CD8-positive, alpha-beta memory T cell (primary cell): Measurements from ENCODE around the gene IL17C. TPM values are rescaled to one million over a fixed set of nuclear protein-coding genes. Genes with fewer than 3 reads are reported as not detected.

Experiments used
- CTCF ChIA-PET: fragments of 350-600 bp; sonication (Branson Sonifier 250); formaldehyde crosslinking; loops from one replicate; lab custom pipeline; 2021; ENCODE audit warnings: antibody characterized with exemption; lab: Charles Lee
- POLR2A ChIA-PET: fragments of 350-600 bp; sonication (Branson Sonifier 250); formaldehyde crosslinking; loops from one replicate; lab custom pipeline; 2021; ENCODE audit warnings: antibody characterized with exemption; lab: Charles Lee
- DNase-seq, 5 donors: peaks; one replicate each; pipeline versions ENCODE4 v3.0.0 to v3.0.0-alpha.2; 2020 to 2022; ENCODE audit warnings: mixed read lengths in 1 of 5
- H3K27ac ChIP-seq: one replicate; pipeline ENCODE4 v1.7.0; 2013; ENCODE audit warnings: low read depth, mild to moderate bottlenecking, low read length, moderate library complexity
- H3K27me3 ChIP-seq: 2 replicates; pipeline ENCODE4 v1.7.0; 2013; ENCODE audit warnings: low read length, mild to moderate bottlenecking; ENCODE audit not compliant: insufficient read depth, poor library complexity, severe bottlenecking
- H3K36me3 ChIP-seq: 2 replicates; pipeline ENCODE4 v1.7.0; 2013; ENCODE audit warnings: mild to moderate bottlenecking, low read length, moderate library complexity; ENCODE audit not compliant: insufficient read depth
- H3K4me1 ChIP-seq: 2 replicates; pipeline ENCODE4 v1.7.0; 2013; ENCODE audit warnings: mild to moderate bottlenecking, low read length, moderate library complexity; ENCODE audit not compliant: insufficient read depth
- H3K4me3 ChIP-seq: 2 replicates; pipeline ENCODE4 v1.7.0; 2013; ENCODE audit warnings: mild to moderate bottlenecking, low read length
- H3K9me3 ChIP-seq: 2 replicates; pipeline ENCODE4 v1.7.0; 2013; ENCODE audit warnings: mild to moderate bottlenecking, low read length
- H3K27ac Mint-ChIP-seq, 8 donors: one replicate each; pipeline ENCODE4 v1.8.0; 2020 to 2021; ENCODE audit warnings: mixed read lengths in 8 of 8, mild to moderate bottlenecking in 6 of 8, inconsistent platforms in 3 of 8, moderate library complexity in 3 of 8
- H3K27me3 Mint-ChIP-seq, 2 donors: one replicate each; pipeline ENCODE4 v1.8.0; 2020 to 2021; ENCODE audit warnings: mixed read lengths in 2 of 2, mild to moderate bottlenecking in 1 of 2, moderate library complexity in 1 of 2
- H3K36me3 Mint-ChIP-seq, 3 donors: one replicate each; pipeline ENCODE4 v1.8.0; 2020 to 2021; ENCODE audit warnings: mixed read lengths in 3 of 3, inconsistent platforms in 1 of 3, mild to moderate bottlenecking in 1 of 3
- H3K4me1 Mint-ChIP-seq, 3 donors: one replicate each; pipeline ENCODE4 v1.8.0; 2020 to 2021; ENCODE audit warnings: mixed read lengths in 3 of 3, inconsistent platforms in 1 of 3, mild to moderate bottlenecking in 1 of 3
- H3K4me3 Mint-ChIP-seq, 7 donors: one replicate each; pipeline ENCODE4 v1.8.0; 2020 to 2021; ENCODE audit warnings: mixed read lengths in 7 of 7, mild to moderate bottlenecking in 6 of 7, moderate library complexity in 4 of 7, inconsistent platforms in 2 of 7
- H3K9me3 Mint-ChIP-seq, 5 donors: one replicate each; pipeline ENCODE4 v1.8.0; 2020 to 2022; ENCODE audit warnings: mixed read lengths in 5 of 5, mild to moderate bottlenecking in 3 of 5, moderate library complexity in 2 of 5, inconsistent platforms in 1 of 5
- polyA plus RNA-seq: library from polyadenylated mRNA; unstranded; fragments of 300-500 nt; fragmentation: Illumina TruSeq; gene quantifications from one replicate; pipeline ENCODE4 v1.2.3, GENCODE V29; 2021
- total RNA-seq, 2 experiments: library from RNA; stranded (reverse); gene quantifications; one replicate each; pipeline ENCODE4 v1.2.3, GENCODE V29; 2021

Gene IL17C
- total RNA-seq (under 1 TPM in 1 of 2 experiments, not detected in 1; 0.22 TPM), polyA plus RNA-seq (not detected)

- POLR2A ChIA-PET: interaction anchor here (0.7 to 2.0 kb wide), 5 partner anchors 19 to 67 kb away, joined by 3 to 5 read pairs (median 5); no protein-coding TSS in a partner anchor
- Histone ChIP-seq H3K4me3 (no peak within 1 kb of the TSS), H3K27ac (no peak within 1 kb of the TSS), H3K4me1 (peaks cover 48% of the 10 kb centered on the region), H3K9me3 (no peaks in the 10 kb centered on the region), H3K36me3 (no peaks in the 10 kb centered on the region), H3K27me3 (no peaks in the 10 kb centered on the region)
- CTCF ChIA-PET: interaction anchor here (0.7 to 2.9 kb wide), 3 partner anchors 19 to 771 kb away, joined by 3 to 17 read pairs (median 4); no protein-coding TSS in a partner anchor
- H3K4me1 Mint-ChIP-seq: peaks cover 34 to 63% (median 39%) of the 10 kb centered on the region in 3 donors
- H3K9me3 Mint-ChIP-seq: peaks cover 0 to 6% (median 3%) of the 10 kb centered on the region in 5 donors
- H3K4me3 Mint-ChIP-seq: peak within 1 kb of the TSS in 6 of 7 donors; percentile 47 to 84 (median 66)
- peak within 1 kb of the TSS; percentile 86 to 98 (median 93) for H3K27ac Mint-ChIP-seq
- no peak for DNase-seq
- peaks cover 0 to 7% of the 10 kb centered on the region in 2 donors for H3K27me3 Mint-ChIP-seq
- H3K36me3 Mint-ChIP-seq: peaks cover 0 to 16% (median 0%) of the 10 kb centered on the region in 3 donors
Measured at GRCh38 chr16:88638323-88639230, at the start of gene IL17C. Gene IL17C, plus strand, starts transcription at chr16:88638572. Its CDS starts 70 bp downstream, at chr16:88638642.

GRCh38 chr16:88588754-88589153 is 49.6 kb upstream of the IL17C start:
- Histone ChIP-seq H3K4me1 (no peaks in the 10 kb centered on the region), H3K27ac (no peak overlapping the region), H3K36me3 (peaks cover 41% of the 10 kb centered on the region), H3K27me3 (no peaks in the 10 kb centered on the region), H3K4me3 (no peak overlapping the region), H3K9me3 (no peaks in the 10 kb centered on the region)
- POLR2A ChIA-PET: interaction anchor here (0.6 kb wide), 1 partner anchor 55 kb away, joined by 3 read pairs; no protein-coding TSS in a partner anchor
- Mint-ChIP-seq H3K4me1 (peaks cover 38 to 61% (median 49%) of the 10 kb centered on the region in 3 donors), H3K36me3 (peaks cover 0 to 75% (median 20%) of the 10 kb centered on the region in 3 donors), H3K27ac (peak overlapping the region; percentile 58 to 96 (median 70)), H3K9me3 (no peaks in the 10 kb centered on the region), H3K27me3 (no peaks in the 10 kb centered on the region), H3K4me3 (peak overlapping the region in 3 of 7 donors; percentile 9 to 19 (median 19))
- CTCF ChIA-PET: no interaction called here
- DNase-seq: no peak

GRCh38 chr16:88589441-88589840 is 48.9 kb upstream of the IL17C start:
- no peak overlapping the region for H3K27ac ChIP-seq

GRCh38 chr16:88591577-88592021 is 46.8 kb upstream of the IL17C start:
- peaks cover 31 to 55% (median 40%) of the 10 kb centered on the region in 3 donors for H3K4me1 Mint-ChIP-seq

More at GRCh38 chr16:88589441-88589840, 48.9 kb upstream of the IL17C start:
- no peak for DNase-seq
- H3K27me3 Mint-ChIP-seq: no peaks in the 10 kb centered on the region
- H3K27ac Mint-ChIP-seq: peak overlapping the region in 5 of 8 donors; percentile 62 to 96 (median 66)
- no peaks in the 10 kb centered on the region for H3K9me3 ChIP-seq
- peaks cover 39 to 59% (median 49%) of the 10 kb centered on the region in 3 donors for H3K4me1 Mint-ChIP-seq
- POLR2A ChIA-PET: interaction anchor here (0.5 to 0.9 kb wide), 2 partner anchors 20 to 30 kb away, joined by 3 to 4 read pairs; no protein-coding TSS in a partner anchor
- CTCF ChIA-PET: interaction anchor here (1.2 kb wide), 1 partner anchor 18 kb away, joined by 3 read pairs; no protein-coding TSS in a partner anchor
- no peaks in the 10 kb centered on the region for H3K4me1 ChIP-seq
- no peaks in the 10 kb centered on the region for H3K27me3 ChIP-seq
- peaks cover 42% of the 10 kb centered on the region for H3K36me3 ChIP-seq
- no peaks in the 10 kb centered on the region for H3K9me3 Mint-ChIP-seq
- peak overlapping the region in 3 of 7 donors; percentile 9 to 39 (median 19) for H3K4me3 Mint-ChIP-seq
- H3K4me3 ChIP-seq: no peak overlapping the region
- peaks cover 0 to 78% (median 21%) of the 10 kb centered on the region in 3 donors for H3K36me3 Mint-ChIP-seq

GRCh38 chr16:88593061-88593460 is 45.3 kb upstream of the IL17C start:
- Mint-ChIP-seq H3K9me3 (no peaks in the 10 kb centered on the region), H3K4me3 (no peak overlapping the region), H3K36me3 (peaks cover 0 to 66% (median 17%) of the 10 kb centered on the region in 3 donors), H3K4me1 (peaks cover 26 to 40% (median 40%) of the 10 kb centered on the region in 3 donors), H3K27ac (peak overlapping the region in 4 of 8 donors; percentile 18 to 82 (median 47)), H3K27me3 (no peaks in the 10 kb centered on the region)
- DNase-seq: no peak
- Histone ChIP-seq H3K4me1 (no peaks in the 10 kb centered on the region), H3K27me3 (no peaks in the 10 kb centered on the region), H3K36me3 (peaks cover 25% of the 10 kb centered on the region), H3K4me3 (no peak overlapping the region), H3K27ac (no peak overlapping the region), H3K9me3 (no peaks in the 10 kb centered on the region)
- CTCF ChIA-PET: no interaction called here
- POLR2A ChIA-PET: no interaction called here

More at GRCh38 chr16:88591577-88592021, 46.8 kb upstream of the IL17C start:
- no peaks in the 10 kb centered on the region for H3K9me3 Mint-ChIP-seq
- H3K27me3 ChIP-seq: no peaks in the 10 kb centered on the region
- no peaks in the 10 kb centered on the region for H3K27me3 Mint-ChIP-seq
- POLR2A ChIA-PET: interaction anchor here (0.7 kb wide), 2 partner anchors 20 to 159 kb away, joined by 3 to 4 read pairs; no protein-coding TSS in a partner anchor
- CTCF ChIA-PET: interaction anchor here (0.7 kb wide), 1 partner anchor 208 kb away, joined by 3 read pairs; no protein-coding TSS in a partner anchor
- H3K9me3 ChIP-seq: no peaks in the 10 kb centered on the region
- no peak overlapping the region for H3K4me3 ChIP-seq
- no peak overlapping the region for H3K27ac ChIP-seq
- no peaks in the 10 kb centered on the region for H3K4me1 ChIP-seq
- H3K27ac Mint-ChIP-seq: peak overlapping the region in 7 of 8 donors; percentile 23 to 97 (median 77)
- peaks cover 0 to 73% (median 23%) of the 10 kb centered on the region in 3 donors for H3K36me3 Mint-ChIP-seq
- peaks cover 37% of the 10 kb centered on the region for H3K36me3 ChIP-seq
- DNase-seq: no peak
- H3K4me3 Mint-ChIP-seq: peak overlapping the region in 1 of 7 donors; percentile 17

GRCh38 chr16:88593489-88593888 is 44.9 kb upstream of the IL17C start:
- no peaks in the 10 kb centered on the region for H3K9me3 ChIP-seq
- no peak for DNase-seq
- Mint-ChIP-seq H3K4me1 (peaks cover 25 to 36% (median 36%) of the 10 kb centered on the region in 3 donors), H3K27ac (peak overlapping the region in 1 of 8 donors; percentile 63), H3K27me3 (no peaks in the 10 kb centered on the region), H3K4me3 (no peak overlapping the region), H3K9me3 (no peaks in the 10 kb centered on the region), H3K36me3 (peaks cover 0 to 66% (median 17%) of the 10 kb centered on the region in 3 donors)
- H3K4me3 ChIP-seq: no peak overlapping the region
- H3K36me3 ChIP-seq: peaks cover 25% of the 10 kb centered on the region
- ChIA-PET CTCF (no interaction called here), POLR2A (no interaction called here)
- H3K27me3 ChIP-seq: no peaks in the 10 kb centered on the region
- H3K27ac ChIP-seq: no peak overlapping the region
- no peaks in the 10 kb centered on the region for H3K4me1 ChIP-seq

GRCh38 chr16:88593910-88594309 is 44.5 kb upstream of the IL17C start:
- POLR2A ChIA-PET: no interaction called here
- Histone ChIP-seq H3K27me3 (no peaks in the 10 kb centered on the region), H3K9me3 (no peaks in the 10 kb centered on the region), H3K36me3 (peaks cover 26% of the 10 kb centered on the region), H3K4me3 (no peak overlapping the region), H3K4me1 (no peaks in the 10 kb centered on the region), H3K27ac (no peak overlapping the region)
- DNase-seq: no peak
- Mint-ChIP-seq H3K9me3 (no peaks in the 10 kb centered on the region), H3K27me3 (no peaks in the 10 kb centered on the region), H3K27ac (peak overlapping the region in 1 of 8 donors; percentile 36), H3K4me3 (no peak overlapping the region), H3K4me1 (peaks cover 23 to 32% (median 32%) of the 10 kb centered on the region in 3 donors), H3K36me3 (peaks cover 0 to 65% (median 17%) of the 10 kb centered on the region in 3 donors)
- CTCF ChIA-PET: no interaction called here
